ENCODE results near the gene ZNF277.

The ZNF277 gene

GRCh38 chr7:112362053-112362650, 155.7 kb downstream of the ZNF277 start:
- no peak for TF ChIP-seq CTCF (IDR thresholded peaks at IDR 0.05; ENCODE audit: low read length, missing control alignments)
- peak; percentile 3 for DNase-seq (ENCODE audit: low read depth)

GRCh38 chr7:112362731-112363131, 156.2 kb downstream of the ZNF277 start:
- DNase-seq (ENCODE audit: low read depth): peak; percentile 3
- H3K4me3 ChIP-seq (replicated peaks; ENCODE audit: low read depth, low read length): no peak overlapping the region

More at GRCh38 chr7:112362053-112362650, 155.7 kb downstream of the ZNF277 start:
- H3K4me3 ChIP-seq (replicated peaks; ENCODE audit: low read depth, low read length): no peak overlapping the region

GRCh38 chr7:112364388-112364787, 157.9 kb downstream of the ZNF277 start:
- H3K4me3 ChIP-seq (replicated peaks; ENCODE audit: low read depth, low read length): no peak overlapping the region
- TF ChIP-seq CTCF (IDR thresholded peaks at IDR 0.05; ENCODE audit: low read length, missing control alignments): no peak
- DNase-seq (ENCODE audit: low read depth): no peak

More at GRCh38 chr7:112362731-112363131, 156.2 kb downstream of the ZNF277 start:
- no peak for TF ChIP-seq CTCF (IDR thresholded peaks at IDR 0.05; ENCODE audit: low read length, missing control alignments)

- TF ChIP-seq CTCF (IDR thresholded peaks at IDR 0.05; ENCODE audit: low read length, missing control alignments): no peak
- no peak overlapping the region for H3K4me3 ChIP-seq (replicated peaks; ENCODE audit: low read depth, low read length)
- DNase-seq (ENCODE audit: low read depth): no peak
These were observed 159.1 kb downstream of the ZNF277 start for GRCh38 chr7:112365551-112365950.

GRCh38 chr7:112366886-112367285, 160.4 kb downstream of the ZNF277 start:
- DNase-seq (ENCODE audit: low read depth): no peak
- no peak overlapping the region for H3K4me3 ChIP-seq (replicated peaks; ENCODE audit: low read depth, low read length)
- no peak for TF ChIP-seq CTCF (IDR thresholded peaks at IDR 0.05; ENCODE audit: low read length, missing control alignments)

- no peak overlapping the region for H3K4me3 ChIP-seq (replicated peaks; ENCODE audit: low read depth, low read length)
- peak; percentile 8 for DNase-seq (ENCODE audit: low read depth)
These were observed 163.9 kb downstream of the ZNF277 start for GRCh38 chr7:112370436-112370835.

More at GRCh38 chr7:112370436-112370835, 163.9 kb downstream of the ZNF277 start:
- no peak for TF ChIP-seq CTCF (IDR thresholded peaks at IDR 0.05; ENCODE audit: low read length, missing control alignments)

Measured in fibroblast of pulmonary artery (primary cell).